ENCODE results near the gene BICD2. TPM values are rescaled to one million over a fixed set of nuclear protein-coding genes. Genes with fewer than 3 reads are reported as not detected.
A peak's percentile ranks its signal among the peaks of the same experiment; 100 is the strongest.

BICD2 gene
- polyA plus RNA-seq, 4 donors, result 0.67 to 9.7 (median 3.3) TPM

DNA sequence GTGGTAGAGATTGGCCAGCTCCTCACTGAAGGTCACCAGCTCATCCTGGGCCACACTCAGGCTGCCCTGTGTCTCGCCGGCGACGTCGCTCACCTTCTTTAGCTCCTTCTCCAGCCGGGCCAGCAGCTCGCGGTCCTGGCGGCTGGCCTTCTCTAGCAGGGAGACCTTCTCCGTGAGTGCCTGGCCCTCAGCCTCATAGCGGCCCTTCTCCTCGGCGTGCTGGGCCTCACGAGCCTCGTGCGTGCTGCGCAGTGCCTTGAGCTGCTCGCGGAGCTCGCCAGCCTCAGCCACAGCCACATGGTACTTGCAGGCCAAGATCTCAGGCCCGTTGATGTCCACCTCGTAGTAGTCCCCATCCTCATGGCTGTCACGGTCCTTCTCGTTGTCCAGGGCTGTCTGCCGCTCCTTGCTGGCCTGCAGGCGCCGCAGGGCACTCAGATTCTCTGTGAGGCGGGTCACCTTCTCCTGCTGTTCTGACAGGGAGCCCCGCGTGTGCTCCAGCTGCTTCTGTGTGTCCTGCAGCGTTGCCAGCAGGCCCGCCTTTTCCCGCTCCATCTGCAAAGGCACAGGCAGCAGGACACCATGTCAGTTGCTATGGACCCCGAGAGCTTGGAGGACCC lies 45.5 kb downstream of the BICD2 start:
- WGBS, 3 donors, result 93 to 97% (median 96%) methylated on average over 34 of the region's 34 CpGs
- H3K4me3 ChIP-seq (ENCODE audit: low read depth in 1 of 3, low read length in 3 of 3), result no peak overlapping the region
- H3K36me3 ChIP-seq (ENCODE audit: control insufficient read depth in 3 of 3, insufficient read depth in 2 of 3, low read depth in 1 of 3, low read length in 3 of 3), result peaks cover 0 to 89% (median 8%) of the 10 kb centered on the region in 3 donors
- no peak for DNase-seq
- no peaks in the 10 kb centered on the region for H3K4me1 ChIP-seq (ENCODE audit: control insufficient read depth in 3 of 3, insufficient read depth in 2 of 3, low read depth in 1 of 3, low read length in 2 of 3)
- no peaks in the 10 kb centered on the region for H3K27me3 ChIP-seq (ENCODE audit: control insufficient read depth in 3 of 3, insufficient read depth in 3 of 3, low read length in 3 of 3)
- H3K27ac ChIP-seq (ENCODE audit: low read depth in 1 of 3, low read length in 2 of 3), result no peak overlapping the region
- FAIRE-seq, result no peak
- no peaks in the 10 kb centered on the region for H3K9me3 ChIP-seq (ENCODE audit: control insufficient read depth in 2 of 2, insufficient read depth in 1 of 2, low read depth in 1 of 2, low read length in 1 of 2)

DNA sequence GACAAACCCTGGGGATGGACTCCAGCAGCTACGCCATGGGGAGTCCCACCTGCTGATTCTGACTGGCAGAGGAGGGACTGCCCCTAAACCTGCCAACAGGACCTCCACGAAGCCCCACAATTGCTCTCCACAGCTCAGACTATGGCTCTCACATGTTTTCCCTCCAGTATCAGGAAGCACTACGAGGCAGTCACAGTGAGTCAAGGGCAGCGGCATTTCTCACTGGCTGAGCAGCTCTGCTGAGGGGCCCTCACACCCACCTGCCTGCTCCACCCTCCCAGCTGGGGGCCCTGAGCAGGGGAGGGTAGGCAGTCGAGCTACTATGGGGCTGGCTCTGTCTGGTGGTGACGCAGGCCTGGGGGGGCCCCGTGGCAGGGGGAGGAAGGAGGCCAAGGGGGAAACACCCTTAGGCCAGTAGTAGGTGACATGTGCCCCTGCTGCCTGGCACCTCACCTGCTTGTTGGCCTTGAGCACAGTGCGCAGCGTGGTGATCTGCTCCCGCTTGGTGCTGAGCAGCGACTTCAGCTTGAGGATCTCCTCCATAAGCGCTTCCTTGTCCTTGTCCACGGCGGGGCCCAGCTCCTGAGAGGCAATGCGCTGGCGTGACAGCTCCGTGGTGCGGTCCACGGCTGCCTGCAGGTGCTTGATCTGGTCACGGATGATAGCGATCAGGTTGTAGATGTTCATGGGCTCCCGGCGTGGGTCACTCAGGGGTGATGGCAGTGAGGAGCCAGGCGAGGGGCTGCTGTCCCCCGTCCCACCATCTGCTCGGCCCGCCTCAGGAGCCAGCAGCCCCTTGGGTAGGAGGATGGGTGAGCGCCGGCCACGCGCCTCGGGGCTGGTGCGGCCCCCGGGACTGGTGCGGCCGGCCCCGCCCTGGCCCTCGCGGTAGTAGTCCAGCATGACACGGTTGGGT lies 46.3 kb downstream of the BICD2 start:
- 92 to 95% (median 93%) methylated on average over 39 to 40 of the region's 40 CpGs for WGBS, 3 donors
- peaks cover 0 to 92% (median 10%) of the 10 kb centered on the region in 3 donors for H3K36me3 ChIP-seq (ENCODE audit: control insufficient read depth in 3 of 3, insufficient read depth in 2 of 3, low read depth in 1 of 3, low read length in 3 of 3)
- DNase-seq, result no peak
- H3K4me3 ChIP-seq (ENCODE audit: low read depth in 1 of 3, low read length in 3 of 3), result no peak overlapping the region
- H3K27ac ChIP-seq (ENCODE audit: low read depth in 1 of 3, low read length in 2 of 3), result no peak overlapping the region
- no peaks in the 10 kb centered on the region for H3K27me3 ChIP-seq (ENCODE audit: control insufficient read depth in 3 of 3, insufficient read depth in 3 of 3, low read length in 3 of 3)
- H3K4me1 ChIP-seq (ENCODE audit: control insufficient read depth in 3 of 3, insufficient read depth in 2 of 3, low read depth in 1 of 3, low read length in 2 of 3), result no peaks in the 10 kb centered on the region
- no peak for FAIRE-seq
- no peaks in the 10 kb centered on the region for H3K9me3 ChIP-seq (ENCODE audit: control insufficient read depth in 2 of 2, insufficient read depth in 1 of 2, low read depth in 1 of 2, low read length in 1 of 2)

DNA sequence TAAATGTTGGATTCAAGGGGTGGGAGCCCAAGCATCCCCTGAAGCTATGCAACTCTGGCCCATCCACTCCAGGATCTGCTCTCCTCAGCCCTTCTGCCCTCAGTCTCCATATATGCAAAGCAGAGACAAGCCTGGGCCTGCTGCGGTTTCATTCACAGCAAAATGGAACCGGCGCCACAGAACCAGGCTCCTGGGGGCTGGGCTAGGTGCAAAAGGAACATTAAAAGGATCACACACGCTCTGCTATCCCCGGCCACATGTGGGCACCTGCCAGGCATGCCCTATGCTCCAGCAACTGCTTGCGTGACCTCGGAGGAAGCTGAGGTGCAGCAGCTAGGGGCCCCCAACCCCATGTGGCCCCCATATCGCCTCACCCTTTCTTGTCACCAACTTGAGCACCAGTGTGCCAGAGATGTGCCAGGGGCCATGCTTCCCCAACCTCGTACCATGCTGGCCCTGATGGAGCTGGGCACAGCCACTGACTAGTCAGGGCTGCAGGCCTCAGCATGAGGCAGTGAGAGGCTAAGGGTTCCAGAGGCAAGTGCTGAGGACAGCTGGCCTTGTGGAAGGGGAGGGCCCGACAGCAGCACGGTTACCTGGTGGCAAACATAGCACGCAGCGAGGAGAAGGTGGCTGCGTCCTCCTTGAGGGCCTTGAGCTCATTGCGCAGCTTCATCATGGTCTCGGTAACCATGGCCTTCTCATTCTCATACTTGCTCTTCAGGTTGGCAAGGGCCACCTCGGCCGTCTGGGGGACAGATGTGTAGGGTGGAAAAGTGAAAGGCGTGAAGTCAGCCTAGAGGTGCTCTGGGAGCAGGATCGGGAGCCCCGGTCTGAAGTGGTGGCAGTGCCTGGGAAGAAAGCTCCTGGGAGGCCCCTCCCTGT lies 47.2 kb downstream of the BICD2 start:
- Histone ChIP-seq H3K27ac (ENCODE audit: low read depth in 1 of 3, low read length in 2 of 3) (no peak overlapping the region), H3K9me3 (ENCODE audit: control insufficient read depth in 2 of 2, insufficient read depth in 1 of 2, low read depth in 1 of 2, low read length in 1 of 2) (no peaks in the 10 kb centered on the region), H3K4me3 (ENCODE audit: low read depth in 1 of 3, low read length in 3 of 3) (no peak overlapping the region), H3K27me3 (ENCODE audit: control insufficient read depth in 3 of 3, insufficient read depth in 3 of 3, low read length in 3 of 3) (no peaks in the 10 kb centered on the region), H3K4me1 (ENCODE audit: control insufficient read depth in 3 of 3, insufficient read depth in 2 of 3, low read depth in 1 of 3, low read length in 2 of 3) (no peaks in the 10 kb centered on the region), H3K36me3 (ENCODE audit: control insufficient read depth in 3 of 3, insufficient read depth in 2 of 3, low read depth in 1 of 3, low read length in 3 of 3) (peaks cover 0 to 95% (median 10%) of the 10 kb centered on the region in 3 donors)
- DNase-seq (no peak), FAIRE-seq (no peak)
- WGBS, 3 donors, result 91 to 95% (median 91%) methylated on average over 21 of the region's 21 CpGs

DNA sequence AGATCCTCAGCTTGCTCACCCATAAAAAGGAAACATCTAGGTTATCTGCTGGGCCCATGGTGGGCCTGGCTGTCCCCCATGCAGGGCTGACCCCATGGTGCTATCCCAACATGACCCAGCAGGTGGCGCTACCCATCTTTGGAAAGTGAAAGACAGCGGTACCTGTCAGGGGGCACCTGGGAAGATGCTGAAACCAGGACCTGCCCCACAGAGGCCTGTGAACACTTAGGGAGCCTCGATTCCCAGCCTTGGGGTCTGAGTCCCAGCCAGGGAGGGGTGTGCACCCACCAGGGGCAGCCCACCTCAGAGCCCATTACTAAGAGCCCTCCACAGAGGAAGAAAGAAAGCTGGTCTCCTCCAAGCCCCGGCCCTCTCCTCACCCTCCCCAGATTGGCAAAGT lies 48.1 kb downstream of the BICD2 start:
- no peak for FAIRE-seq

DNA sequence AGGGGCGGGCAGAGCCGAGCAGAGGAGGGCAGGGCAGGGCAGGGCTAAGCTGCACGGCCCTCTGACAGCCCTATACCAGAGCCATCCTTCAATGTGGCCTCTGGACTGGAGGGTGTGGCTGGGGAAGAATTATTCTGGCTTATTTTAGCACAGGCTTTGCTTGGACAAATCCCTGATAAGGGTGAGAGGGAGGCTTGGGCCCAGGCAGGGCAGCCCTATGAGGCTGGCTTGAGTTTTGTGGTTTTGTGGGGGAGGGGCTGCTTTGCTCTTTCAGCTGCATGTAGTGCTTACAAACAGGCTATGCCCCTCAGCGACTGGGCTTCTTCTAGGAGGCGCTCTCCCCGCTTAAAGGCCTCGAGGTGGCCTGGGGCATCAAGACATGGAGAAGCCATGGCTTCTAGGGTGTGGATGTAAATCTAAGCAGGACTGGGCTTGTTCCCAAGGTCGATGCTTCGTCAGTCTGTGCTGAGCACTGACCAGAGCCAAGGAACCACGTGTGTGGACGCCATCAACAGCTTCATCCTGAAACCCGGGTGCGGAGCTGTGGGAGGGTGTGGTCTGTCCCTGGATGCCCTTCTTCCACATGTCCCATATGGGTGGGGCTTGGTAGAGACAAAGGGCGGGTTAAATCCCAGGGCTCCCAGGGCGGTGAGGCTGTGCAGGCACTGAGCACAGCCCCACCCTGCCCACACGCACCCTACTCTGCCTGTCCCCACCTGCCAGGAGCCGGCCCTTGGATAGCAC lies 49.0 kb downstream of the BICD2 start:
- FAIRE-seq, result no peak

More for the DNA sequence above, 48.1 kb downstream of the BICD2 start:
- Histone ChIP-seq H3K9me3 (ENCODE audit: control insufficient read depth in 2 of 2, insufficient read depth in 1 of 2, low read depth in 1 of 2, low read length in 1 of 2) (no peaks in the 10 kb centered on the region), H3K27me3 (ENCODE audit: control insufficient read depth in 3 of 3, insufficient read depth in 3 of 3, low read length in 3 of 3) (no peaks in the 10 kb centered on the region), H3K4me3 (ENCODE audit: low read depth in 1 of 3, low read length in 3 of 3) (no peak overlapping the region), H3K36me3 (ENCODE audit: control insufficient read depth in 3 of 3, insufficient read depth in 2 of 3, low read depth in 1 of 3, low read length in 3 of 3) (peaks cover 0 to 91% (median 10%) of the 10 kb centered on the region in 3 donors), H3K27ac (ENCODE audit: low read depth in 1 of 3, low read length in 2 of 3) (no peak overlapping the region), H3K4me1 (ENCODE audit: control insufficient read depth in 3 of 3, insufficient read depth in 2 of 3, low read depth in 1 of 3, low read length in 2 of 3) (no peaks in the 10 kb centered on the region)
- WGBS, 3 donors, result 22 to 30% (median 23%) methylated on average over 4 of the region's 4 CpGs
- peak; percentile 41 to 67 for DNase-seq

DNA sequence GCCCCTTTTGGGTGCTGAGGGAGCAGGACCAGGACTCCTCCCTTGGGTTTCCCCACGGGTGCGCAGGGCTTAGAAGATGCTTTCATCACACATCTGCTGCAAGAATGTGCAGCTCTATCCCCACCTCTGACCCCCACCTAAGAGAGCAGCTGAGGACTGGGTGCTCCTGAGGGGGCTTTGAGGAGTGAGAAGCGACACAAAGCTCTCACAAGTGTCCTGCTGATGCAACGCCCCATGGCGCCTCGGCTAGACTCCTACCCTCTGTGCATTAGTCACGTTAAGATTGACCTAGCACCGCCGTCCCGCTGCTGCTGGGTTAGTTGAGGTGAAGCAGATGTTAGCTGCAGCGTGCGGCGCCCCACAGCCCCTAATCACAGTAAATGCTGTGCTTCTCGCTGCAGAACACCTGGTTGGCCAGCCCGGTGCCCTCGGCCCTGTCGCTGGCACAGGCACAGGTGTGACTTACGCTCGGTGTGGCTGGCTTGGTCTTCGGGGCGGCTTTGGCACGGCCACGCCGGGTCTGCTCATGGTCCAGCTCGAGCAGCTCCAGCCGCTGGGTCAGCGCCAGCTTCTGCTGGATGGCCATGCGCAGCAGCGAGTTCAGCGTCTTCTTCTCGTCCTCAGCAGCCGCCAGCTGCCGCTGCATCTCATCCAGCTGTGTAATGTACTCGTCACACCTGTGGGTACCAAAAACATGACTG lies 49.7 kb downstream of the BICD2 start:
- Histone ChIP-seq H3K4me1 (ENCODE audit: control insufficient read depth in 3 of 3, insufficient read depth in 2 of 3, low read depth in 1 of 3, low read length in 2 of 3) (no peaks in the 10 kb centered on the region), H3K4me3 (ENCODE audit: low read depth in 1 of 3, low read length in 3 of 3) (no peak overlapping the region), H3K36me3 (ENCODE audit: control insufficient read depth in 3 of 3, insufficient read depth in 2 of 3, low read depth in 1 of 3, low read length in 3 of 3) (peaks cover 0 to 86% (median 4%) of the 10 kb centered on the region in 3 donors), H3K27ac (ENCODE audit: low read depth in 1 of 3, low read length in 2 of 3) (no peak overlapping the region), H3K9me3 (ENCODE audit: control insufficient read depth in 2 of 2, insufficient read depth in 1 of 2, low read depth in 1 of 2, low read length in 1 of 2) (no peaks in the 10 kb centered on the region), H3K27me3 (ENCODE audit: control insufficient read depth in 3 of 3, insufficient read depth in 3 of 3, low read length in 3 of 3) (no peaks in the 10 kb centered on the region)
- DNase-seq, result no peak
- FAIRE-seq, result no peak
- 95 to 98% (median 96%) methylated on average over 34 of the region's 34 CpGs for WGBS, 3 donors

More for the DNA sequence above, 49.0 kb downstream of the BICD2 start:
- Histone ChIP-seq H3K4me3 (ENCODE audit: low read depth in 1 of 3, low read length in 3 of 3) (no peak overlapping the region), H3K4me1 (ENCODE audit: control insufficient read depth in 3 of 3, insufficient read depth in 2 of 3, low read depth in 1 of 3, low read length in 2 of 3) (no peaks in the 10 kb centered on the region), H3K27me3 (ENCODE audit: control insufficient read depth in 3 of 3, insufficient read depth in 3 of 3, low read length in 3 of 3) (no peaks in the 10 kb centered on the region), H3K36me3 (ENCODE audit: control insufficient read depth in 3 of 3, insufficient read depth in 2 of 3, low read depth in 1 of 3, low read length in 3 of 3) (peaks cover 0 to 88% (median 10%) of the 10 kb centered on the region in 3 donors), H3K9me3 (ENCODE audit: control insufficient read depth in 2 of 2, insufficient read depth in 1 of 2, low read depth in 1 of 2, low read length in 1 of 2) (no peaks in the 10 kb centered on the region), H3K27ac (ENCODE audit: low read depth in 1 of 3, low read length in 2 of 3) (no peak overlapping the region)
- no peak for DNase-seq
- WGBS, 3 donors, result 77 to 81% (median 77%) methylated on average over 17 of the region's 17 CpGs

DNA sequence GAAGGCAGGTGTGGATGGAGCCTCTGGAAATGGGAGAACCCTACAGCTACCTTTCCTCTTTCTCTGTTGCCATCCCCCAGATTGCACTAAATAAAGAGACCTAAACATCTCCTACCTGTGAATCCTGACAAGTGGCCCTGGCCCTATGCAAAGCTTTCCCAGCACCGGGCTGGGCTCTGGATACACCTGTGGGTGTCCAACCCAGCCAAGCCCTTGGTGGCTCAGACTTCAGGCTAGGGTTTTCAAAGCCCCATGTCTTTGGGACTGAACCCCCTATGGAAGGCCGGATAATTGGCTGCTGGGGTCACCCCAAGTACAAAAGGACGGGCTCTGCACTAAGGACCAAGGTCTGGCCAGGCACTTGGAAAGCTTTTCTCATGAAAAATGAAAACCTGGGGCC lies 50.6 kb downstream of the BICD2 start:
- no peak overlapping the region for H3K4me3 ChIP-seq (ENCODE audit: low read depth in 1 of 3, low read length in 3 of 3)
- DNase-seq (no peak), FAIRE-seq (no peak)
- no peaks in the 10 kb centered on the region for H3K4me1 ChIP-seq (ENCODE audit: control insufficient read depth in 3 of 3, insufficient read depth in 2 of 3, low read depth in 1 of 3, low read length in 2 of 3)
- no peaks in the 10 kb centered on the region for H3K27me3 ChIP-seq (ENCODE audit: control insufficient read depth in 3 of 3, insufficient read depth in 3 of 3, low read length in 3 of 3)
- 95 to 100% (median 96%) methylated on average over 3 of the region's 3 CpGs for WGBS, 3 donors
- no peak overlapping the region for H3K27ac ChIP-seq (ENCODE audit: low read depth in 1 of 3, low read length in 2 of 3)
- no peaks in the 10 kb centered on the region for H3K9me3 ChIP-seq (ENCODE audit: control insufficient read depth in 2 of 2, insufficient read depth in 1 of 2, low read depth in 1 of 2, low read length in 1 of 2)
- H3K36me3 ChIP-seq (ENCODE audit: control insufficient read depth in 3 of 3, insufficient read depth in 2 of 3, low read depth in 1 of 3, low read length in 3 of 3), result peaks cover 0 to 80% (median 3%) of the 10 kb centered on the region in 3 donors
